ENCODE measurements around the gene CHMP3.

Gene CHMP3

DNA sequence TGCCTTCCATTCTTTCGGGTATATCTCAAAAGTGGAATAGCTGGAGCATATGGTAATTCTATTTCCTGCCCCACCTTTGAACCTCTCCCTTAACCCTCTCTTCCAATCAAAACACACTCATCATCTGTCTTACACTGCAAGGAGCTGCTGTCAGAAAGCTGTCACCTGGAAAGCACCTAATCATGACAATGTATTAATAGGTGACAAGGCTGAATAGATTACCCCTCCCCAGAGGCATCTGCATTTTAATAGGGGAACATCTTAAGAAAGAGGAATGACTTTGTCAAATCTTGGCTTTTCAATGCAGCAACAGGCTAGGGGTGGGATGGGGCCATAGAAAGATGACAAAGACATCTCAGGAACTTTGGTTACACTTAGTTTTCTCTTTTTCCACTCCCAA is 41.3 kb downstream of the CHMP3 start:
- no peaks in the 10 kb centered on the region for H3K27me3 ChIP-seq (ENCODE audit: control insufficient read depth, insufficient read depth, low read length)
- no peaks in the 10 kb centered on the region for H3K36me3 ChIP-seq (ENCODE audit: control insufficient read depth, insufficient read depth, low read length)
- no peak overlapping the region for H3K4me3 ChIP-seq (ENCODE audit: low read length)
- no peak overlapping the region for H3K9ac ChIP-seq (ENCODE audit: low read length)
- H3K4me1 ChIP-seq (ENCODE audit: control insufficient read depth, insufficient read depth, low read length), result no peaks in the 10 kb centered on the region
- no peaks in the 10 kb centered on the region for H3K9me3 ChIP-seq (ENCODE audit: control insufficient read depth, low read length)

DNA sequence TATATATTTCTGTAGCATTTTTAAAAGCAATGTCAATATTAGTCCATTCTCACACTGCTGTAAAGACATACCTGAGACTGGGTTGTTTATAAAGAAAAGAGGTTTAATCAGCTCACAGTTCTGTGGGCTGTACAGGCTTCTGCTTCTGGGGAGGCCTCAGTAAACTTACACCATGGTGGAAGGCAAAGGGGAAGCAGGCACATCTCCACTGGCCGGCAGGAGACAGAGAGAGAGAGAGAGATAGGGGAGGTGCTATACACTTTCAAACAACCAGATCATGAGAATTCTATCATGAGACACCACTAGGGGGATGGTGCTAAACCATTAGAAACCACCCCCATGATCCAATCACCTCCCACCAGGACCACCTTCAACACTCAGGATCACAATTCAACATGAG is 43.1 kb downstream of the CHMP3 start:
- Histone ChIP-seq H3K4me1 (ENCODE audit: control insufficient read depth, insufficient read depth, low read length) (no peaks in the 10 kb centered on the region), H3K36me3 (ENCODE audit: control insufficient read depth, insufficient read depth, low read length) (no peaks in the 10 kb centered on the region), H3K9ac (ENCODE audit: low read length) (no peak overlapping the region), H3K4me3 (ENCODE audit: low read length) (no peak overlapping the region), H3K27me3 (ENCODE audit: control insufficient read depth, insufficient read depth, low read length) (no peaks in the 10 kb centered on the region), H3K9me3 (ENCODE audit: control insufficient read depth, low read length) (no peaks in the 10 kb centered on the region)

DNA sequence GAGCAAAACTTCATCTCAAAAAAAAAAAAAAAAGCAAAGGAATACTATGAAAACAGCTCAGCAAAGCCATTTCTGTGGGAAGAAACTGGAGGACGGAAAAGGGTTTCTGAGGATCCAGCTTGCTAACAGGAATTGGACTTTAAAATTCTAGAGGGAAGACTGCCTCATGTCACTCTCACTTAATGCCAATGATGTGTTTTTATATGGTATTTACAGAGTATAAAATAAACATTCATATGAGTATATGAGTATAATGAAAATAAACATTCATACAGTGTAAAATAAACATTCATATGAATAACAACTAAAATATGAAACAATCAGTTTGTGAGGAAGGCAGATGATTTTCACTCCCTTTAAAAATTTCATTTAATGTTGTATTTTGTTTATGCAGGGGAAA is 43.9 kb downstream of the CHMP3 start:
- H3K9me3 ChIP-seq (ENCODE audit: control insufficient read depth, low read length), result no peaks in the 10 kb centered on the region
- H3K36me3 ChIP-seq (ENCODE audit: control insufficient read depth, insufficient read depth, low read length), result no peaks in the 10 kb centered on the region
- no peaks in the 10 kb centered on the region for H3K4me1 ChIP-seq (ENCODE audit: control insufficient read depth, insufficient read depth, low read length)
- H3K9ac ChIP-seq (ENCODE audit: low read length), result no peak overlapping the region
- H3K4me3 ChIP-seq (ENCODE audit: low read length), result no peak overlapping the region
- no peaks in the 10 kb centered on the region for H3K27me3 ChIP-seq (ENCODE audit: control insufficient read depth, insufficient read depth, low read length)

DNA sequence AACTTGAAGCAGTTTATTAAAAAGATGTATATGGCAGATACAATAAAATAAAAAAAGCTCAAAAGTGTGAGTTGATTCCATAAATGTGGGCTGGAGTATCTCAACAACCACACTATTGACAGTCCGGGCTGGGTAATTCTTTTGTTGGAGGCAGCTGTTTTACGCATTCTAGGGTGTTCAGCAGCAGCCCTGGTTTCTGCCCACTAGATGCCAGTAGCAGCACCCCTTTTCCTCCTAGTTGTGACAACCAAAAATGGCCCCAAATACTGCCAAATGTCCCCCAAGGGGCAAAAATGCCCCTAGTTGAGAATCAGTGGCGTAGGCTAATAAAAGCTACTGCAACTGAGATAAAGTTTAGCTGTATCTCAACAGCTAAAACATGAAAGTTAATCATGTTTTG is 44.8 kb downstream of the CHMP3 start:
- Histone ChIP-seq H3K9me3 (ENCODE audit: control insufficient read depth, low read length) (no peaks in the 10 kb centered on the region), H3K36me3 (ENCODE audit: control insufficient read depth, insufficient read depth, low read length) (no peaks in the 10 kb centered on the region), H3K27me3 (ENCODE audit: control insufficient read depth, insufficient read depth, low read length) (no peaks in the 10 kb centered on the region), H3K4me3 (ENCODE audit: low read length) (no peak overlapping the region), H3K9ac (ENCODE audit: low read length) (no peak overlapping the region), H3K4me1 (ENCODE audit: control insufficient read depth, insufficient read depth, low read length) (no peaks in the 10 kb centered on the region)

DNA sequence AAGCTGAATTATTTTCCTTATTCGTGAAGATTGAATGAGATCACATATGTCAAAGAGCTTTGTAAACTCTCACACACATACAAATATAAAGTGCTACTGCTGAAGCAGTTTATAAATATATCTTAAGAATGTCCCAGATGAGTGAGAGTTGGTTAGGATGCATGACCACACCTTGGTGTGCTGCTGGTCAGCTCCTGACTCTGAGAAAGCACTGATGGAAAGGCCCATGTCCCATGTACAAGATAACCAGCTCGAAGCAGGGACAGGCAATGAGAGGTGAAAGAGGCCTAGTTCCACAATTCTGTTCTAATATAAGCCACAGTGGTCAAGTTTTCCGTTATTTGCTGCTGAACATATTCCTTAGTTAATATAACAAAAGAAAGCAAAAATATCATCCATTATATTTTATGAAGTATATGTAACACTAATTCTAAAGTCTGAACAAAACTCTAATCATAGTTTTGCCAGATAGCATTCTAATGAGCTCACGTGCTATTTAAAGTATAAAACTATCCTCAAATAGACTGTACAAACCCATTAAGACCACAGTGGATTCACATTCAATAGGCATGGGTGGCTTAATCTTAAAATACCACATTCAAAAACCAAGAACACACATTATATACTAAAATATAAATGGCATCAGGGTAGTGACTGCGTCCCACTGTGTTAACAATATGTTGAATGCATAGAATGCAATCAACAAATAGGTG is 49.1 kb downstream of the CHMP3 start:
- no peaks in the 10 kb centered on the region for H3K27me3 ChIP-seq (ENCODE audit: control insufficient read depth, insufficient read depth, low read length)
- no peak overlapping the region for H3K4me3 ChIP-seq (ENCODE audit: low read length)
- peaks cover 7% of the 10 kb centered on the region for H3K4me1 ChIP-seq (ENCODE audit: control insufficient read depth, insufficient read depth, low read length)
- no peak overlapping the region for H3K9ac ChIP-seq (ENCODE audit: low read length)
- no peaks in the 10 kb centered on the region for H3K36me3 ChIP-seq (ENCODE audit: control insufficient read depth, insufficient read depth, low read length)
- no peaks in the 10 kb centered on the region for H3K9me3 ChIP-seq (ENCODE audit: control insufficient read depth, low read length)

DNA sequence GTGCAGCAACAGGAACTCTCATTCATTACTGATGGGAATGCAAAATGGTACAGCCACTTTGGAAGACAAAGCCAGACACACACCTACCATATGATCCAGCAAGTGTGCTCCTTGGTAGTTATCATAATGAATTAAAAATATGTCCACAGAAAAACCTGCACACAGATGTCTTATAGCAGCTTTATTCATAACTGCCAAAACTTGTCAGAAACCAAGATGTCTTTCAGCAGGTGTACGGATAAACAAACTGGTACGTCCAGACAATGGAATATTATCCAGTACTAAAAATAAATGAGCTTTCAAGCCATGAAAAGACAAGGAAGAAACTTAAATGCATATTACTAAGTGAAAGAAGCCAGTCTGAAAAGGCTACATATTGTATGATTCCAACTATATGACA is 50.4 kb downstream of the CHMP3 start:
- Histone ChIP-seq H3K4me3 (ENCODE audit: low read length) (no peak overlapping the region), H3K4me1 (ENCODE audit: control insufficient read depth, insufficient read depth, low read length) (peaks cover 7% of the 10 kb centered on the region), H3K9ac (ENCODE audit: low read length) (no peak overlapping the region), H3K9me3 (ENCODE audit: control insufficient read depth, low read length) (no peaks in the 10 kb centered on the region), H3K36me3 (ENCODE audit: control insufficient read depth, insufficient read depth, low read length) (no peaks in the 10 kb centered on the region), H3K27me3 (ENCODE audit: control insufficient read depth, insufficient read depth, low read length) (no peaks in the 10 kb centered on the region)

DNA sequence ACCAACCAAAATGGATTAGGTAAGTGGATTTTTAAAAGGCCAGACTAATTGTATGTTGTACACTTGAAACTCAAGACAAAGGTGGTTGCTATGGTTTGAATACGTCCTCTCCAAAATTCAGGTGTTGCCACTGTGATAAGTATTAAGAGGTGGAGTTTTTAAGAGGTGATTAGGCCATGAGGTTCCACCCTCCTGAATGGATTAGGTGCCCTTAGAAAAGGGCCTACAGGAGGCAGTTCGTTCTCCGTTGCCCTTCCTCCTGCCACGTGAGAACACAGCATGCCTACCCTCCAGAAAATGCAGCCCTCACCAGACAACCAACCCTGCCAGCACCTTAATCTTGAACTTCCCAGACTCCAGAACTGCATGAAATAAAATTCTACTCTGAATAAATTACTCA is 51.2 kb downstream of the CHMP3 start:
- Histone ChIP-seq H3K4me3 (ENCODE audit: low read length) (no peak overlapping the region), H3K36me3 (ENCODE audit: control insufficient read depth, insufficient read depth, low read length) (no peaks in the 10 kb centered on the region), H3K27me3 (ENCODE audit: control insufficient read depth, insufficient read depth, low read length) (no peaks in the 10 kb centered on the region), H3K4me1 (ENCODE audit: control insufficient read depth, insufficient read depth, low read length) (peaks cover 7% of the 10 kb centered on the region), H3K9ac (ENCODE audit: low read length) (no peak overlapping the region), H3K9me3 (ENCODE audit: control insufficient read depth, low read length) (no peaks in the 10 kb centered on the region)

DNA sequence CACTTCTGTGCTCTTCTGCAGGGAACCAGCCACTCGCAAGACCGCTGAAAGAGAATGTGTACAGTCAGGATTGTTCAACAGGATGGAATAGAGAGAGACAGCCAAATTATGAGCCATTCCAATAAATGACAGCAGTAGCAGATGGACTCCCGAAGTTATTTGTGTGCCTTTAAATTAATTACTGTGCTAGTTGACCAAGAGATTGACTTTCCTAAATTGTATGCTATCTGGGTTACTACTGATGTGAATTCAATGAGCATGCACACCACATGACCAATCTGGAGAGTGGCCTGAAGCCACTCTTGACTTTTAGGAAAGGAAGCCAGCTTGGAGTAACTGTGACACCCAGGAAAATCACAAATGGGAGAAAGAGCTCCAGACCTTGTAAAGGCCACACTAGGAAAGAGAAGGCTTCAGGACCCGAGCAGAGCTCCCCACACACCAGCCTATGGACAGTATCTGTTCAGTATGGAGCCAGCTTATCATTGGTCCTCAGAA is 52.8 kb downstream of the CHMP3 start:
- no peaks in the 10 kb centered on the region for H3K9me3 ChIP-seq (ENCODE audit: control insufficient read depth, low read length)
- H3K9ac ChIP-seq (ENCODE audit: low read length), result no peak overlapping the region
- H3K27me3 ChIP-seq (ENCODE audit: control insufficient read depth, insufficient read depth, low read length), result no peaks in the 10 kb centered on the region
- no peaks in the 10 kb centered on the region for H3K36me3 ChIP-seq (ENCODE audit: control insufficient read depth, insufficient read depth, low read length)
- peaks cover 7% of the 10 kb centered on the region for H3K4me1 ChIP-seq (ENCODE audit: control insufficient read depth, insufficient read depth, low read length)
- no peak overlapping the region for H3K4me3 ChIP-seq (ENCODE audit: low read length)

DNA sequence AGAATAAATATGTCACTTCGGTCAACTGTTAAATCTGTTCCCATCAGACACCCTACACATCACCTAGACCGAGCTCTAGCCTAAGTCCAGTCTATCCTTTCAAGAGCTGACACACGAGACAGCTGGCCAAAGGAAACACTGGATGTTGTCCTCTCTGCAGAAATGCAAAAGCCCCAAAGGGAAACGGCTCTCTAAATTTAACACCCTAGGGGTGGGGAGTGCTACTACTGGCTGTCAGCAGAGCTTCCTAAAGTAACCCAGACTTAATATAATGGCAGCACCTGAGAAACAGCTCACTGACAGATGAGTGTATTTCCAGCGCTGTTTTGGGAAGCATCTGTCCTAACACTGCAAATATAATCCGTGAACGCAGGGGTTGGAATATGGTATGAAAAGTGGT is 55.6 kb downstream of the CHMP3 start:
- Histone ChIP-seq H3K4me3 (ENCODE audit: low read length) (no peak overlapping the region), H3K9me3 (ENCODE audit: control insufficient read depth, low read length) (no peaks in the 10 kb centered on the region), H3K27me3 (ENCODE audit: control insufficient read depth, insufficient read depth, low read length) (no peaks in the 10 kb centered on the region), H3K36me3 (ENCODE audit: control insufficient read depth, insufficient read depth, low read length) (peaks cover 5% of the 10 kb centered on the region), H3K9ac (ENCODE audit: low read length) (no peak overlapping the region), H3K4me1 (ENCODE audit: control insufficient read depth, insufficient read depth, low read length) (peaks cover 7% of the 10 kb centered on the region)

DNA sequence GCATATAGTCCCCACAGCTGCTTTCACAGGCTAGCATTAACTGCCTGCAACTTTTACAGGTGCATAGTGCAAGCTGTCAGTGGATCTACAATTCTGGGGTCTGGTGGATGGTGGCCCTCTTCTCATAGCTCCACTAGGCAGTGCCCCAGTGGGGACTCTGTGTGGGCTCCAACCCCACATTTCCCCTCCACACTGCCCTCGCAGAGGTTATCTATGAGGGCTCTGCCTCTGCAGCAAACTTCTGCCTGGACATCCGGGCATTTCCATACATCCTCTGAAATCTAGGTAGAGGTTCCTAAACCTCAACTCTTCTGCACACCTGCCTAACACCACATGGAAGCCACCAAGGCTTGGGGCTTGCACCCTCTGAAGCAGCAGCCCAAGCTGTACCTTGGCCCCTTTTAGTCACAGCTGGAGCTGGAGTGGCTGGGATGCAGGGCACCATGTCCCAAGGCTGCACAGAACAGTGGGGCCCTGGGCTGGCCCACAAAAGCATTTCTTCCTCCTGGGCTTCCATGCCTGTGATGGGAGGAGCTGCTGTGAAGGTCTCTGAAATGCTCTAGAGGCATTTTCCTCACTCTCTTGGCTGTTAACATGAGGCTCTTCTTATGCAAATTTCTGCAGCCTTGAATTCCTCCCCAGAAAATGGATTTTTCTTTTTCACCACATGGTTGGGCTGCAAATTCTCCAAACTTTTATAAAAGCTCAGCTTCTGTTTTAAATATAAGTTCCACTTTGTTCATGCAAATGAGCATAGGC is 62.7 kb downstream of the CHMP3 start:
- Histone ChIP-seq H3K9me3 (ENCODE audit: control insufficient read depth, low read length) (peaks cover 11% of the 10 kb centered on the region), H3K27me3 (ENCODE audit: control insufficient read depth, insufficient read depth, low read length) (no peaks in the 10 kb centered on the region), H3K4me1 (ENCODE audit: control insufficient read depth, insufficient read depth, low read length) (no peaks in the 10 kb centered on the region), H3K36me3 (ENCODE audit: control insufficient read depth, insufficient read depth, low read length) (peaks cover 18% of the 10 kb centered on the region), H3K9ac (ENCODE audit: low read length) (no peak overlapping the region), H3K4me3 (ENCODE audit: low read length) (no peak overlapping the region)

DNA sequence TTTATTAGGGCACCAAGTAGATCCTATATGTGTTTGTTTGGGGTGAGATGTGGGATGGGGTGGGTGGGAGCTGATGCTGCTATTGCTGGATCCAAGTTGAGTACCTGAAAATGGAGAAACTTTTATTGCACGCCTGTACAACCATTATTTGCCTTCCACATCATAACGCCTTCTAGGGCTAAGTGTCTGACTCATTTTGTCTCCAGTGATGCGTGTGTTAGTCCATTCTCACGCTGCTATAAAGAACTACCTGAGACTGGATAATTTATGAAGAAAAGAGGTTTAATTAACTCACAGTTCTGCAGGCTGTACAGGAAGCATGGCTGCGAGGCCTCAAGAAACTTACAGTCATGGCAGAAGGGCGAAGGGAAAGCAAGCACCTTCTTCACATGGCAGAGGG is 63.9 kb downstream of the CHMP3 start:
- Histone ChIP-seq H3K4me3 (ENCODE audit: low read length) (no peak overlapping the region), H3K27me3 (ENCODE audit: control insufficient read depth, insufficient read depth, low read length) (no peaks in the 10 kb centered on the region), H3K9me3 (ENCODE audit: control insufficient read depth, low read length) (peaks cover 11% of the 10 kb centered on the region), H3K9ac (ENCODE audit: low read length) (no peak overlapping the region), H3K36me3 (ENCODE audit: control insufficient read depth, insufficient read depth, low read length) (peaks cover 13% of the 10 kb centered on the region), H3K4me1 (ENCODE audit: control insufficient read depth, insufficient read depth, low read length) (no peaks in the 10 kb centered on the region)

DNA sequence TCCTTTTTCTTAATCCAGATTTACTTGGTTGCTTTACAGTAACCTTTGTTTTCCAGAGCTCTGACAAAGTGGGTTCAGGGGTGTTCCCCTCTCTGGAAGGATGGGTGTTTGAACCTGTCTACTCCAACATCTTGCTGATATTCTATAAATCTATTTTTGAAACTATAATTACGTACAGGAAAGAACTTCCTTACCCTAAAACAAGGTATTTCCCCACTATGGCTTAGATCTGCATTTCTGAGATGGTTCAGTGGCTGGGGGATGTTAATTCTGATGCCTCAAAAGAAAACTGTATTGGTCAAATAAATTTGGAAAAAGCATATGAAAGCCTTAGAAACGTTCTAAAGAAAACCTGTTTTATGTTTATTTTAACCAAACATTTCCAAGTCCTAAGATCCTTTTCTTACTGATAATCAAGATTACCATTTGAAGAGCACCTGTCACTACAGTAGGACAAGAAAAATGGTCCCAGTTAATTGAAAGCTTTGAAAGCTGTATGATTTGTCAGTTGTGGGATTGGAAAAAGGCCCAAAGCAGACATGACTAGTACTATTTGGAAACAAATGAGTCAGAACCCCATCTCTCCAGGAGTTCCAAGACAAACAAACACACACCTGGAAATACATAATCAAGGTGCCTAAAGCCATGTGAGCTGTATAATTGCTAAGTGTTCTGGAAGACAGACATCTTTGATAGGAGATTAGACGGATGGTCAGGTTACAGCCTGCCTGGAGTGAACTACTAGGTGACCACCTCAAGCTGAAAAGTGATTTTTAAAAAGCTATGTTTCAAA is 64.6 kb downstream of the CHMP3 start:
- Histone ChIP-seq H3K27me3 (ENCODE audit: control insufficient read depth, insufficient read depth, low read length) (no peaks in the 10 kb centered on the region), H3K4me3 (ENCODE audit: low read length) (no peak overlapping the region), H3K9ac (ENCODE audit: low read length) (no peak overlapping the region), H3K36me3 (ENCODE audit: control insufficient read depth, insufficient read depth, low read length) (peaks cover 13% of the 10 kb centered on the region), H3K4me1 (ENCODE audit: control insufficient read depth, insufficient read depth, low read length) (no peaks in the 10 kb centered on the region), H3K9me3 (ENCODE audit: control insufficient read depth, low read length) (peaks cover 11% of the 10 kb centered on the region)
